Thyroid gland (tissue), 4 donors: ENCODE measurements around the gene CD300LB.

Source experiments
- CTCF ChIP-seq, 6 experiments: fragments of 200-600 bp in 3 of 6; fragments of 450-650 bp in 3 of 6; sonication (generic) in 3 of 6; IDR thresholded peaks; one replicate each; pipeline ENCODE4 v1.5.1; 2016 to 2019; ENCODE audit warnings: antibody characterized with exemption in 6 of 6, mild to moderate bottlenecking in 2 of 6, inconsistent platforms in 1 of 6, moderate library complexity in 1 of 6
- POLR2A ChIP-seq, 2 donors: fragments of 450-650 bp; IDR thresholded peaks; one replicate each; pipeline ENCODE4 v1.6.1; 2017; ENCODE audit warnings: antibody characterized with exemption in 2 of 2, mild to moderate bottlenecking in 2 of 2, moderate library complexity in 1 of 2

- no peak for TF ChIP-seq CTCF (IDR thresholded peaks at IDR 0.05)
- no peak for TF ChIP-seq POLR2A (IDR thresholded peaks at IDR 0.05)
Measured at GRCh38 chr17:74543891-74544760, 12.9 kb upstream of the CD300LB start.
